Eye (tissue), 1 donor: ENCODE measurements around the gene TRAPPC2.
"Not testable (repeated sequence)": the region's sequence is repeated elsewhere in the genome, so short reads cannot be mapped to it uniquely, and the experiment has no call there.

Experiments used
- DNase-seq: peaks from one replicate; pipeline ENCODE4 v3.0.0-alpha.2; 2015

The TRAPPC2 gene

DNA sequence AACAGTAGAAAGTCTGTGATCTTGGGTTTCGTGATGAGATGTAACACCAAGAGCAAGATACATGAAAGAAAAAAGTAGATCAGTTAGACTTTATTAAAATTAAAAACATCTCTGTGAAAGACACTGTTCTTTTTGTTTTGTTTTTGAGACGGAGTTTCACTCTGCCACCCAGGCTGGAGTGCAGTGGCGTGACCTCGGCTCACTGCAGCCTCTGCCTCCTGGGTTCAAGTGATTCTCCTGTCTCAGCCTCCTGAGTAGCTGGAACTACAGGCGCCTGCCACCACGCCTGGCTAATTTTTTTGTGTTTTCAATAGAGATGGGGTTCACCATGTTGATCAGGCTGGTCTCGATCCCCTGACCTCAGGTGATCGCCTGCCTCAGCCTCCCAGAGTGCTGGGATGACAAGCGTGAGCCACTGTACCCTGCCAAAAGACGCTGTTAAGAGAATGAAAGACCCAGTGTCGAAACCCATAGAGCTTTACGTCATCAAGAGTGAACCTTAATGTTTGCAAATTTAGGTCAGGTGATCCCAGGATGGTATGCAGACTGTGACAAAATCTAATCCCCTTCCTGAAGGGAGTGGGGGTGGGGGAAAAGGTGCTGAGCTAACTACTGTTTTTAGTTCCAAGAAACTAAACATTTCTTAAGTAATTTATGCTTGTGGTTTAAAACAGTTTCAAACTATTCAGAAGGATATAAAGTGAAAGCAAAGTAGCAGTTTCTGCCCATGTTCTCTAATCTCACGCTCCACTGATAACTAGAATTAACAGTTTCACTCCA is 8.2 kb upstream of the TRAPPC2 start:
- no peak for DNase-seq

DNA sequence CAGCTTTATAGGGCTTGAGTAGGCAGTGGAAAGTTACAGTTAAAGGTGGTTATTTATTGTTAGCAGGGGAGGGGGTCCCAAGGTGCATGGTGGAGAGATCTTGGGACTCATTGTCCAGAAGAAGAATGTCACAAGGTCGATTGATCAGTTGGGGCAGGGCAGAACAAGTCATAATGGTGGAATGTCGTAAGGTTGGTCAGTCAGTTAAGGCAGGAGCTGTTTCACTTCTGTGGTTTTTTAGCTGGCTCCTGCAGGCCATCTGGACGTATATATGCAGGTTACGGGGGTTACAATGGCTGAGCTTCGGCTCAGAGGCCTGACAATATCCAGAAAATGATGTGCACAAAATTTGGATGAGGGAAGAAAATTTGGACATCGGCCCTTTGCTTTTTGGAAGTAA is 7.3 kb upstream of the TRAPPC2 start:
- no peak for DNase-seq

DNA sequence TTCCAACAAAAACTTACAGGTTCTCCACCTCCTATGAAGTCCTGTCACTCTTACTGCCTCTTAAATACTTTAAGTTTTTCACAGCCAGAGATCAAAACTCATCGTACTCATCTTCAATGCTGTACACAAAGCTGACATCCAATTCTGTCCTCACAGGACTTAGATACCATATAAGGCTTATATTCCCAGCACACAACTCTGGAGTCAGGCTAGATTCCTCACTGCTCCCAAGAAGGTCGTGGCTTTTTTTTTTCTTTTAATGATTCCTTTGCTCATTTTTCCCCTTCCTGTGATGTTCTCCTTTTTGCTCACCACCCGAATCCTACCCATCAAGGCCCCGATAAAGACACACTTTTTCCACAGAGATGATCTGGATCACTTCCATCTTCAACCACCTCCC is 914 bp downstream of the TRAPPC2 start:
- no peak for DNase-seq

DNA sequence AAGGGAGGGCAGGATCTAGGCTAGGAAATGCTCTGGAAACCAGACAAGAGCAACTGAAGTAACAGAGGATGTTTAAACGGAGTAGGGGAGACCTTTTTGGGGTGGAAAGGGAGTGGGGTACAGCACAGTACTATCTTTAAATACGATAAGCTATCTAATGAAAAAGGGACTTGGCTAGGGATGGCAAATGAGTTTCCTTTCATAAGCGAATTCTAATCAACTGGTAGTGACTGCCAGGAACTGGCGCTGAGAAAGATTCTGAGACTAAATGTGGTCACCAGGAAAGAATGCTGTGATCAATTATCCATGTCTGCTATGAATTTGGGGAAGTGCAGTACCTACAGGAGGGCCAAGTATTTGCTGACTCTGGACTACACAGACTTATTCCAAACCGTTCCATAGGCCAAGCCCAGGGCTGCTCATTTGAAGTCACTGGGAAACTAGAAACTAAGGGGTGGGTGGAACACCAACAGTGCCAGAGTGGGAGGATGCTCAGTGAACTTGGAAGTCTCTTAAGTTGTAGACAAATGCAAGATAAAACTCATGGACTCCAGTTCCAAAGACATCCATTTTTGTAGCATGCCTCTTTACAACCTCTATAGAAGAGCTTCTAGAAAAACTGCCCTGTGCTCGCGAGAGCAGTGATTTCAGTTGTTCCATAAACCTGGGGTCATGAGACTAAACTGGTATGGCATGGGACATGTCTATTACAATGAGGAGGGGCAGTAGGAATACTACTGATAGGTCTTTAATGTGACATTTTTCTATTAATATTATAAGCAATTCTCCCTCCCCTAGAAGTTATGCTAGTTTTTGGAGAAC is 2.0 kb downstream of the TRAPPC2 start:
- no peak for DNase-seq

DNA sequence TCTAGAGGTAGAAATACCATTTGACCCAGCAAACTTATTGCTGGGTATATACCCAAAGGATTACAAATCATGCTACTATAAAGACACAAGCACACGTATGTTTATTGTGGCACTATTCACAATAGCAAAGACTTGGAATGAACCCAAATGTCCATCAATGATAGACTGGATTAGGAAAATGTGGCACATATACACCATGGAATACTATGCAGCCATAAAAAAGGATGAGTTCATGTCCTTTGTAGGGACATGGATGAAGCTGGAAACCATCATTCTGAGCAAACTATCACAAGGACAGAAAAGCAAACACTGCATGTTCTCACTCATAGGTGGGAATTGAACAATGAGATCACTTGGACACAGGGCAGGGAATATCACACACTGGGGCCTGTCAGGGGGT is 3.9 kb downstream of the TRAPPC2 start:
- DNase-seq, result not testable (repeated sequence)

DNA sequence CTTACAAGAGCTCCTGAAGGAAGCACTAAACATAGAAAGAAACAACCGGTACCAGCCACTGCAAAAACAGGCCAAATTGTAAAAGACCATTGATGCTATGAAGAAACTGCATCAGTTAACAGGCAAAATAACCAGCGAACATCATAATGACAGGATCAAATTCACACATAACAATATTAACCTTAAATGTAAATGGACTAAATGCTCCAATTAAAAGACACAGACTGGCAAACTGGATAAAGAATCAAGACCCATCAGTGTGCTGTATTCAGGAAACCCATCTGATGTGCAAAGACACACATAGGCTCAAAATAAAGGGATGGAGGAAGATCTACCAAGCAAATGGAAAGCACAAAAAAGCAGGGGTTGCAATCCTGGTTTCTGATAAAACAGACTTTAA is 7.8 kb downstream of the TRAPPC2 start:
- not testable (repeated sequence) for DNase-seq

DNA sequence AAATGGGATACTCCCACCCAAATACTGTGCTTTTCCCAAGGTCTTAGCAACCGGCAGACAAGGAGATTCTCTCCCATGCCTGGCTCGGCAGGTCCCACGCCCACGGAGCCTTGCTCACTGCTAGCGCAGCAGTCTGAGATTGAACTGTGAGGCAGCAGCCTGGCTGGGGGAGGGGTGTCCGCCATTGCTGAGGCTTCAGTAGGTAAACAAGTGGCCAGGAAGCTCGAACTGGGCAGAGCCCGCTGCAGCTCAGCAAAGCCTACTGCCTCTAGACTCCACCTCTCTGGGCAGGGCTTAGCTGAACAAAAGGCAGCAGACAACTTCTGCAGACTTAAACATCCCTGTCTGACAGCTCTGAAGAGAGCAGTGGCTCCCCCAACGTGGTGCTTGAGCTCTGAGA is 9.5 kb downstream of the TRAPPC2 start:
- DNase-seq, result not testable (repeated sequence)

DNA sequence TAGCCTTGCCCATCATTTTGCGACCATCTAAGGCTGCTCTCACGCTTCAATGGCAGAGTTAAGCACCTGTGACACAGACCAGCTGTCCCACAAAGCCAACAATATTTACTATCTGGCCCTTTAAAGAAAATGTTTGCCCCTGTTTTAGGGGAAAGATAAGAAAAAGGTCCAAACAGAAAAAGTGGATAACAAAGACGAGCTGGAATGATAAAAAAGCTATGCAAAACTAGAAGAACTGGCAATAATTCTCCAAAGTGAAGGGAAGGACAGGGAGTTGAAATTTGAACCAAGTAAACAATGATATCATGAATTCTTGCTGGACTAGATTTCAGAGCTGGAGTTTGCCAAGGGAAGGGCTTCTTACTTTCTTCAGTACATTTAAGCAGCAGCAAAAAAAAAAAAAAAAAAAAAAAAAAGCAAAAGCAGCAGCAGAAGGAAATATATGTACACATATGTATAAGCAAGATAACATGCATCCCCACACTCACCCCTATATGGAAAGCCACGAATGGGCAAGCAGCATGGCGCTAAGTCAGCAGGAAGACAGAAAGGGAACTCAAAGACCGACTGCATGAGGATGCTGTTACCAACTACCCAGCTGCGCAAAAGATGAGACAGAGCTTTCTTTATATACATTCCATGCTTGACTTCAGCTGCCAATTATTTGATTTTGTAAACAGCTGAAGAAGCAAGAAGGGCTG is 12.5 kb downstream of the TRAPPC2 start:
- peak; percentile 54 for DNase-seq

DNA sequence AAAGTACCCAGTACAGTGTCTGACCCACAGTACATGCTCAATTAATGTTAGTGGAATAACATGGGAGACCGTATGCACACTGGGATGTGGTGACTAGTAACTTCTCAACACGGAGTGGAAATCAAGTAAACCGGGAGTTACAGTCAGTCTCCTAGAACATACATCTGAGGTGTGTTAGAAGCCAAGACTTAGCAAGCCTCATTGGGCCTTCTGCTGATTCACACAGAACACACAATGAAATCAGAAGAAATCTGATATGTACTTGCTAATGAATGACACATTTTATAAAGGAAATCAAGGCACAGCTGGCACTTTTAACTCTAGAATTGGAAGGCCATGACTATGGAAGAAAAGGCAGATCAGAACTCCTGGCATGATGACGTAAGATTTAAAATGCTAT is 13.0 kb downstream of the TRAPPC2 start:
- DNase-seq, result no peak

DNA sequence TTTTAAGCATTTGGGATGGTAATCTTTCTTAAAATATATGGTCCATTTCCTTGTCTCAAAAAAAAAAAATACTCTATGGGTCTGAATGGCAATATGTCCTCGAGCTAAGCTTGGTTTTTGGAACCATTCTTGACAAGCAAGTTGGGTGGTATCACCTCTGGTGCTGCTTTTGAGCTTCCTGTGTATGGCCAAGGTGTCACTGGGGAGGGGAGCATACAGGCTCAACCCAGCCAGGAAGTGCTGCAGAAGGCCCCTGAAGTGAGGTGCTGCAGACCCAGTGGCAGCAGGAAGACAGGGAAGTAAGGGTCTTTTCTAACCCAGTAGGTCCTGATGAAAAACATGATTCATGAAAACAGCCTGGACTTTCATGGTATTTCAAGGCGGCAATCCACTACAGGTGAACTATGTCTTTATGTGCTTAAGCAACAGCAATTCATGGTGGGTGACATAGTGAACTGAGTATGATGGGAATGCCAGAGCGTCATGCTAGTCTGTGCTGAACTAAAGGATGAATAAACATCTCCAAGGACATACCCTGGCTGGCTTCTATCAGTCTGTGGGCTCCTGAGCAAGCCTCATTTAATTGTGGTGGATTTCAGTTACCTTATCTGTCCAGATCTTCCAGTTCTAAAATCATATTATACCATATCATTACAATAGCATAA is 15.1 kb downstream of the TRAPPC2 start:
- DNase-seq, result no peak

DNA sequence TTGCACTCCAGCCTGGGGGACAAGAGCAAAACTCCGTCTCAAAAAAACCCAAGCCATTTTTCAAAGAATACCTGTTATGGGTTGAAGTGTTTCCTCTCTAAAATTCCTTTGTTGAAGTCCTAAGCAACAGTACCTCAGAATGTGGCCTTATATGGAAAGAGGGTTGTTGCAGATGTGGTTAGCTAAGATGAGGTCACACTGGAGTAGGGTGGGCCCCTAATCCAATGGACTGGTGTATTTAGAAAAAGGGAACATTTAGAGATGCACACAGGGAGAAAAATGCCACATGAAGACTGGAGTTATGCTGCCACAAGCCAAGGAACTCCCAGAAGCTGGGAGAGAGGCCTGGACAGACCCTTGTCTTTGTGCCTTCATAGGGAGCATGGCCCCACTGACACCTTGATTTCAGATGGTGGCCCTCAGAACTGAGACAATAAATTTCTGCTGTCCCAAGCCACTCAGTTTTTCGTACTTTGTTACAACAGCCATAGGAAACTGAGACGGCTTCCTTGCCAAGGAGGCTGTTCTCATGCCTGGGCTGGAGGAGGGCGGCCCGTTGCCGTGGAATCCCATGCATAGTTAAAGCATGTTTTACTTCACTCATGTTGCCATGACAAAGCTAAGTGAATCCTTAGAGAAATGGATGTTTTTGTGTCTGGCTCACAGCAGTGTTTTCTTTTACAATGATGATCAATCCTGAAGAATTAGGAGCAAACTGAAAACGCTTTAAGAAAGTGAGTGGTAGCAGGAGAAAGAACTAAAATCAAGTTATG is 16.5 kb downstream of the TRAPPC2 start:
- peak; percentile 15 for DNase-seq

DNA sequence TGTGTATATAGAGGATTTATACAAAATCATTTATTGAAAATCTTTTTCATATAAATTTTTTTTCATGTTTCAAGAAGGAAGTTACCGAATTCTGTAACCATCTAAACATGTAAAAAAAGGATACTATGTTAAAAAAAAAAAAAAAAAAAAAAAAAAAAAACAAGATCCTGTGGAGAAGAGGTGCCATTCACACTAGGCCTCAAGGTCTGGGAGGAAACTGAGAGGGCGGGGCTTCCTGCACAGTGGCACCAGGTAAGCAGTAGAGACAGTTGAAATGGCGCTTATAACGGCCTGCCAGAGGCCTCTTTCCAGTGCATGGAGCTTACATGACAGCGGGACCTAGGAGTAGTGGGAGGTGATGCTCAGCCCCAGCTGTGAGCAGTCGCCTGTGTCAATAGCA is 17.5 kb downstream of the TRAPPC2 start:
- DNase-seq, result no peak

DNA sequence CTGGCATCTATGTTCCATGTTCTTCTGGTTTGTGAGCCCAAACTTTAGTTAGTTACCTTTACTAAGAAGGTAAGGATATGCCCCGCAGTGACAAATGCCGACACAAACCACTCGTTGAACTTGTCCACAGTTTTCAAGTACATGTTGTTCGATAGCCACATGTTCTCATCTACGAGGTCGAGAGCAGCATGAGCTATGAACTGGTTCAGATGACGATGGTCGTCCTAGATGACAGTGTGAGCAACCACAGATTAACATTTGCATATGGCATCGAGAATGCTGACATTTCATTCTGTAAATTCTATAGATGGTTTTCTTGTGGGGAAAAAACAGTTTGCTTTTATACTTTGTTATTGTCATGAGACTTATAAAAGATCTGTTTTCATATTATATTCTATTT is 18.0 kb downstream of the TRAPPC2 start:
- DNase-seq, result no peak

DNA sequence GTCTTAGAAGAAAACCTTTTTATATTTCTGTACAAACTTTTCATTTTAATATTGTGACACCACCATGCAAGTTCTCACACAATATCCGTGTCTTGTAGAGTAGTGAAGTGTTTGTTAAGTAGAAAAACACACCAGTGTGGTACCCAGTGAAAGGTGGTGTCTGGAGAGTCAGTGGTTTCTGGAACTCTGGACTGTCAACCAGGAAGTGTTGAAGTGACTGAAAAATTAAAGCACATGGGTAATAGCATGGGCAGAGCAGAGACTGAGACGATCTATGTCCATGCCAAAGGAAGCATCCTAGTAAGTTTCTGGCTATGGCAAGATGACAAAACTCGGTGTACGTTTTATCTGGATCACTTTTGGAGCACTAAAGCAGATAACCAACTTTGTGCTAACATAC is 23.3 kb downstream of the TRAPPC2 start:
- no peak for DNase-seq

DNA sequence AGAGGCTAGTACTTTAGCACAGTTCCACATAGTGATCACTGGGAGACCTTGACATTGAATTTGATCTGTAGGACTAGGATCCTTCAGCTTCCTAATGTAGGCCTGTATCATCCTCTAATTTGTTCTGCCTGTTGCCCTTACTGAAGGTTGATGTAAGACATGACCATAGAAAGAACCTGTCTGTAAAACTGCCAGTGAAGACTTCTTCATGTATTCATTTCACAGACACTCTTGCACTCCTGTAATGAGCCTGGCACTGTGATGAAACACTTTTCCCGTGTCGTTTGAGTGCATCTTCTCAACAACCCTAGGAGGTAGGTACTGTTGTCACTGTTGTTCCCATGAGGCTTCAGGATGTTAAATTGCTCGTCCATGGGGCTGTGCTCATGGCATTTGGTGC is 30.8 kb downstream of the TRAPPC2 start:
- DNase-seq, result no peak

DNA sequence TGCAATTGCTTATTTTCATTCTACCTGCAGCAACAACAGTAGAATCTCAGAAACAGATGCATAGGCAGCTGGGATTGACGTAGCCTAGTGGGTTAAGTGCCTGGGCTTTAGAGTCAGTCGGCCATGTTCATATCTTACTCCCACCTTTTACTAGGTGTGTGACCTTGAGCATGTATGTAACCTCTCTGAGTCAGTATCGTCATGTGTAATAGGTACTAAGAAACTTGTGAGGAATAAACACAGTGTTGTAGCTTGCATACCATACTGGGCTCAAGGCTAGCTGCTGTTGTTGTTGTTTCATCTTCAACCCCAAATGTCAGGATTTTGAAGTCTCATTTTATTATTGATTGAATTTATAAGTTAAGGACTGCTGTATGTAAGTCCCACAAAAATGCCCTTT is 31.3 kb downstream of the TRAPPC2 start:
- no peak for DNase-seq

DNA sequence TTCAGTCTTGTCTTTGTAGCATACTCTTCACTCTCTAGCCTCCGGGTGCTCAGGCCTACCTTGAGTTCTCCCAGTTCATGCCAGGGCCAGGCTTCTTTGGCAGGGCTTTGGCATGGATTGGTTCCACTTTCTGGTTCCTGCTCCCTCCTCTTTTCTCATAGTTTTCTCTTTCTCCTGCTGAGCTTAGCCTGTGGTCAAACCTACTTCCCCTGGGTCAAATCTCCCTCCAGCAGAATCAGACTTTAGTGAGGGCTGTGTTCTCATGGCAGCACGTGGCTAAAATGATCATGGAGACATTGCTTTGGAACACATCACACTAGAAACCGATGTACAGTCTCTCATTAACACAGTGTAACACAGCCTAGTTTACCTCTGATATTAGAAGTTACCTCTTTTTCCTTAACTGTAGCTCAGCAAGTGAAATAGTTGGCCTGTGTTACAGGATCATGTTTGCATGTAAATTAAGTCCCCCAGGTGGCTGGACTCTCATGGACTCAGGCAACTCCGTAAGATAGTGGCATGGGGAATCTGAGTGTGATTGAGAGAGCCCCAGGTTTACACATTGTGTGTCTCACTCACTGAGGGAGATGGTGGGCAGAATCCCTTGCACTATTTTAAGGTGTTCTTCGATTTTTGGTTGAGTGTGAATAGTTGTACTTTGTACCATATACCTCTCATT is 32.2 kb downstream of the TRAPPC2 start:
- no peak for DNase-seq

DNA sequence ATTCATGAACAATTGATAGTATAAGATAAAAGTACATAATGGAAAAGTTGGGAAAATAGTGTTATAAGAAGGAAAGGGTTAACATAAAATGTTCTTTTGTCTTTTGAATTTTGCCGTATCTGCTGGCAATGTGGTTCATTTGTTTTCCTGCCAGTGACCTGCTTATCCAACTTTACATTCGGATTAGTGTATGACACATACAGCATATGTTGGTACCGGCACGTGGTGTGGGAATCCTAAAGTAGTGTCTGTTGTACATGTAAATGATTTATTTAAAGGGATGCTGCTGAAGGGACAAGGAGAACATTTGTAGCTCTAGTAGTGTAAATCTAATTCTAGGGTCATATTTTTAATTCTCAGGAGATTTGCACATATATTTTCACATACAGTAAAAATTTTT is 34.0 kb downstream of the TRAPPC2 start:
- no peak for DNase-seq

DNA sequence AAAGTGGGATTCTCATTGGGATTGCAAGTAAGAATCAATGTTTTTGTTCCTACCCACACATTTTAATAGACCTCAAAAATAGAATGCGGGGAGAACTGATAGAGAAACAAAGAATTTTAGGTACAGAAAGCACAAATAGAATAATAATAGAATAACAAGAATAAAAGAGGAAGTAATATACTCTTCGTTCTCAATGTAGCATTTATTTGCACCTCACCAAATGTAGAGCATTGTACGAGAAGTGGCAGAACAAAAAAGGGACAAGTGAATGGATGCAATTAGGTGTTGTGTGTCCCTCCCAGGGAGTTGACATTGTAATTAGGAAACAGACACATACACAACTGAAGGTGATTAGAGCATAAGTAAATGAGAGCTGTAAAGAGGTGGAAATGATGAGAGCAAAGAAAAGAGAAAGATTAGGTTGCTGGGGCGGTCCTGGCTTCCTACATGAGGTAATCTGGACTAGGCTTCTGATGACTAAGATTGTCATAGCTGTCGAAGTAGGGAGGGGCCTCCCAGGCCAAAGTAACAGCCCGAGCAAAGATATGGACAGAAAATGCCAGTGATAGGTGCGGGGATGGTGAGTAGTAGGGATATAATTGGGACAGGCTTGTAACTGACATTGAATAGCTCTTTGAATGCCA is 35.1 kb downstream of the TRAPPC2 start:
- no peak for DNase-seq

DNA sequence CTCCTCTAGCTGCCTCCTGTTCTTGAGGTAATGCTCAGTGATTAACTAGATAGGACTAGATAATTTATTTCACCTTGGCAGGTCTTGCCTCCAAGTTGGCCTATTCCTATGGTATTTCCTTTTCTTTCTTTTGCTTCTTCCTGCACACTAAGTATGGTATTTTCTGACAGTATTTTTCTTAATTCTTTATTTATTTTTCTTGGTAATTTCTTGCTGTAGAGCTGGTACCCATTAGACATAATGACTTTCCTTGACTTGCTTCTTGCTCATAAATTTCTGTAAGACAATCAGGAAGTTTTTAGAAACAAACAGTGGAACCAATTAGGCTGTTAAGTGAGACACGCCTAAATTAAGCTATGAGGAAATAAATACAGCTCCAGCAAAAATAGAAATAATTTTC is 36.0 kb downstream of the TRAPPC2 start:
- no peak for DNase-seq

DNA sequence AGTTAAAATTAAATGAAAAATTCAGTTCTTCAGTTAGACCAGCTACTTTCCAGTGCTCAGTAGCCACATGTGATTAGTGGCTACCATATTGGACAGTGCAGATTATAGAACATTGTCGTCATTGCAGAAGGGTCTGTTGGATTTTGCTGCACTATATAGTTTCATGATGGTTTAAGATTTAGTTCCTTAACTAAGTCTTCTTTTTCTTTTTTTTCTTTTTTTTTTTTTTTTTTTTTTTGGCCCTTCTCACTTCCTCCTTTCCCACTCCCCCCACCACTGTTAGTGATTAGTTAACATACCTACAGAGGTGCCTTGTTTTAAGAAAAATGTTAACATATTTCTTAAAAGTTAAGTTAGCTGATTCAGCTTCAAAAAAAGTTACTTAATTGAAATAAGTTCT is 36.4 kb downstream of the TRAPPC2 start:
- no peak for DNase-seq
